Measurements from ENCODE around the gene EIF2D.

- TF ChIP-seq, protein P1, sequence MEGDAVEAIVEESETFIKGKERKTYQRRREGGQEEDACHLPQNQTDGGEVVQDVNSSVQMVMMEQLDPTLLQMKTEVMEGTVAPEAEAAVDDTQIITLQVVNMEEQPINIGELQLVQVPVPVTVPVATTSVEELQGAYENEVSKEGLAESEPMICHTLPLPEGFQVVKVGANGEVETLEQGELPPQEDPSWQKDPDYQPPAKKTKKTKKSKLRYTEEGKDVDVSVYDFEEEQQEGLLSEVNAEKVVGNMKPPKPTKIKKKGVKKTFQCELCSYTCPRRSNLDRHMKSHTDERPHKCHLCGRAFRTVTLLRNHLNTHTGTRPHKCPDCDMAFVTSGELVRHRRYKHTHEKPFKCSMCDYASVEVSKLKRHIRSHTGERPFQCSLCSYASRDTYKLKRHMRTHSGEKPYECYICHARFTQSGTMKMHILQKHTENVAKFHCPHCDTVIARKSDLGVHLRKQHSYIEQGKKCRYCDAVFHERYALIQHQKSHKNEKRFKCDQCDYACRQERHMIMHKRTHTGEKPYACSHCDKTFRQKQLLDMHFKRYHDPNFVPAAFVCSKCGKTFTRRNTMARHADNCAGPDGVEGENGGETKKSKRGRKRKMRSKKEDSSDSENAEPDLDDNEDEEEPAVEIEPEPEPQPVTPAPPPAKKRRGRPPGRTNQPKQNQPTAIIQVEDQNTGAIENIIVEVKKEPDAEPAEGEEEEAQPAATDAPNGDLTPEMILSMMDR (IDR thresholded peaks at IDR 0.05), result no peak
- no peak for TF ChIP-seq EP300 (IDR thresholded peaks at IDR 0.05)
- no peak for TF ChIP-seq POLR2A (IDR thresholded peaks at IDR 0.05)
Observed at GRCh38 chr1:206589206-206589605, 23.1 kb downstream of the EIF2D start.

All from upper lobe of left lung (tissue), 4 donors.